GM12878 (cell line): Measurements from ENCODE around the gene SIGMAR1. TPM values are rescaled to one million over a fixed set of nuclear protein-coding genes. Genes with fewer than 3 reads are reported as not detected.

Experiments
- BACH1 ChIP-seq: fragments of 450-650 bp; IDR thresholded peaks from 2 replicates; pipeline ENCODE4 v1.6.1; 2017; ENCODE audit warnings: mild to moderate bottlenecking, borderline replicate concordance
- BRCA1 ChIP-seq: IDR thresholded peaks from 2 replicates; pipeline ENCODE4 v1.6.1; 2011; ENCODE audit warnings: low read depth, low read length, improper control_type of control experiment
- CEBPZ ChIP-seq: fragments of 150-350 bp; IDR thresholded peaks from 2 replicates; pipeline ENCODE4 v1.6.1; 2016; ENCODE audit warnings: low read depth, low read length
- CREB1 ChIP-seq: IDR thresholded peaks from 2 replicates; pipeline ENCODE4 v1.6.1; 2012; ENCODE audit warnings: low read depth, mild to moderate bottlenecking, inconsistent platforms
- E2F4 ChIP-seq: IDR thresholded peaks from 2 replicates; pipeline ENCODE4 v1.6.1; 2012; ENCODE audit warnings: low read depth, low read length, improper control_type of control experiment
- IRF4 ChIP-seq: IDR thresholded peaks from 2 replicates; pipeline ENCODE4 v1.6.1; 2011; ENCODE audit warnings: low read depth, low read length
- KAT2A ChIP-seq: conservative IDR thresholded peaks from 2 replicates; pipeline ENCODE4 v1.6.1; 2011; ENCODE audit warnings: low read depth, low read length; ENCODE audit not compliant: control insufficient read depth
- KLF5 ChIP-seq: fragments of 450-650 bp; IDR thresholded peaks from 2 replicates; pipeline ENCODE4 v1.6.1; 2014; ENCODE audit warnings: mild to moderate bottlenecking; ENCODE audit not compliant: partially characterized antibody
- NFYB ChIP-seq: IDR thresholded peaks from 2 replicates; pipeline ENCODE4 v1.6.1; 2011; ENCODE audit warnings: low read depth, mild to moderate bottlenecking, low read length, improper control_type of control experiment, moderate library complexity; ENCODE audit not compliant: insufficient read depth
- POU2F2 ChIP-seq: IDR thresholded peaks from 3 replicates; pipeline ENCODE4 v1.6.1; 2011; ENCODE audit warnings: low read depth, mild to moderate bottlenecking, low read length, borderline replicate concordance
- RAD21 ChIP-seq: IDR thresholded peaks from 2 replicates; pipeline ENCODE4 v1.6.1; 2011; ENCODE audit warnings: mild to moderate bottlenecking, low read depth, low read length, moderate library complexity; ENCODE audit not compliant: insufficient read depth
- RELA ChIP-seq: fragments of 450-650 bp; IDR thresholded peaks from 2 replicates; pipeline ENCODE4 v1.8.0; 2014; ENCODE audit warnings: borderline replicate concordance; ENCODE audit not compliant: partially characterized antibody
- RUNX3 ChIP-seq: IDR thresholded peaks from 2 replicates; pipeline ENCODE4 v1.6.1; 2012; ENCODE audit warnings: low read length, inconsistent platforms
- SIX5 ChIP-seq: IDR thresholded peaks from 2 replicates; pipeline ENCODE4 v1.6.1; 2011; ENCODE audit warnings: mild to moderate bottlenecking, low read depth, low read length, moderate library complexity; ENCODE audit not compliant: severe bottlenecking
- SRF ChIP-seq, 2 experiments: IDR thresholded peaks; 2 replicates each; pipeline ENCODE4 v1.6.1; 2011; ENCODE audit warnings: low read depth in 2 of 2, low read length in 2 of 2, mild to moderate bottlenecking in 1 of 2, moderate library complexity in 1 of 2
- STAT3 ChIP-seq: IDR thresholded peaks from 2 replicates; pipeline ENCODE4 v1.6.1; 2011; ENCODE audit warnings: low read depth, low read length, improper control_type of control experiment
- SUZ12 ChIP-seq: fragments of 200-600 bp; sonication (generic); IDR thresholded peaks from one replicate; pipeline ENCODE4 v1.6.1; 2018; ENCODE audit warnings: antibody characterized with exemption, mild to moderate bottlenecking; ENCODE audit not compliant: unreplicated experiment
- TCF7 ChIP-seq: IDR thresholded peaks from 2 replicates; pipeline ENCODE4 v1.6.1; 2014; ENCODE audit warnings: antibody characterized with exemption, borderline replicate concordance
- polyA plus RNA-seq, 11 experiments: library from polyadenylated mRNA; depleted of rRNA in 4 of 11; unstranded in 6 of 11; stranded (reverse) in 5 of 11; fragments of >200 nt; fragmentation: Nextera tagmentation in 4 of 11; fragmentation: Illumina TruSeq in 1 of 11; extraction: Ambion mirVana in 4 of 11; extraction: Trizol in 1 of 11; gene quantifications; 1 replicate in 1 of 11; 2 replicates in 10 of 11; pipeline versions ENCODE4 v1.2.1 to v1.2.3, GENCODE V29; 2011 to 2016; ENCODE audit warnings: inconsistent platforms in 2 of 11, missing spikeins in 2 of 11, low read depth in 1 of 11
- total RNA-seq, 4 experiments: library from RNA; depleted of rRNA in 3 of 4; stranded (reverse); fragments of >200 nt in 3 of 4; fragmentation: Illumina TruSeq in 1 of 4; extraction: Trizol in 1 of 4; gene quantifications; 2 replicates each; pipeline versions ENCODE4 v1.2.1 to v1.2.3, GENCODE V29; 2013 to 2021
- TF ChIP-seq, protein P1 (sequence below): IDR thresholded peaks from 2 replicates; pipeline ENCODE4 v1.6.1; 2012; ENCODE audit warnings: low read depth, low read length, improper control_type of control experiment
- TF ChIP-seq, protein P2 (sequence below): IDR thresholded peaks from 2 replicates; pipeline ENCODE4 v1.6.1; 2011; ENCODE audit warnings: mild to moderate bottlenecking, low read depth, low read length, moderate library complexity; ENCODE audit not compliant: insufficient replicate concordance
- TF ChIP-seq, protein P3 (sequence below): fragments of 450-650 bp; IDR thresholded peaks from 2 replicates; pipeline ENCODE4 v1.6.1; 2018; ENCODE audit warnings: borderline replicate concordance, mild to moderate bottlenecking; ENCODE audit not compliant: partially characterized antibody

The SIGMAR1 gene
- total and polyA plus RNA-seq, 10 of the 15 experiments (the other 5 are each of a cell fraction or from before 2014, with no cell fraction given): 7.1 to 133 (median 69.5) TPM

GRCh38 chr9:34665381-34666250 is 28.0 kb upstream of the SIGMAR1 start (continued):
- TF ChIP-seq CEBPZ (no peak), IRF4 (no peak), CREB1 (peak; percentile 98), BACH1 (no peak), KLF5 (no peak), SUZ12 (no peak), SRF (IDR thresholded peaks at IDR 0.05; ENCODE audit: low read depth in 2 of 2, low read length in 2 of 2) (no peak), RAD21 (no peak), SIX5 (no peak), BRCA1 (no peak), NFYB (no peak), POU2F2 (no peak), KAT2A (no peak), TCF7 (no peak), STAT3 (no peak), RELA (no peak), RUNX3 (no peak), E2F4 (no peak)
- TF ChIP-seq, protein P1, sequence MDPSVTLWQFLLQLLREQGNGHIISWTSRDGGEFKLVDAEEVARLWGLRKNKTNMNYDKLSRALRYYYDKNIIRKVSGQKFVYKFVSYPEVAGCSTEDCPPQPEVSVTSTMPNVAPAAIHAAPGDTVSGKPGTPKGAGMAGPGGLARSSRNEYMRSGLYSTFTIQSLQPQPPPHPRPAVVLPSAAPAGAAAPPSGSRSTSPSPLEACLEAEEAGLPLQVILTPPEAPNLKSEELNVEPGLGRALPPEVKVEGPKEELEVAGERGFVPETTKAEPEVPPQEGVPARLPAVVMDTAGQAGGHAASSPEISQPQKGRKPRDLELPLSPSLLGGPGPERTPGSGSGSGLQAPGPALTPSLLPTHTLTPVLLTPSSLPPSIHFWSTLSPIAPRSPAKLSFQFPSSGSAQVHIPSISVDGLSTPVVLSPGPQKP: no peak
- TF ChIP-seq, protein P2, sequence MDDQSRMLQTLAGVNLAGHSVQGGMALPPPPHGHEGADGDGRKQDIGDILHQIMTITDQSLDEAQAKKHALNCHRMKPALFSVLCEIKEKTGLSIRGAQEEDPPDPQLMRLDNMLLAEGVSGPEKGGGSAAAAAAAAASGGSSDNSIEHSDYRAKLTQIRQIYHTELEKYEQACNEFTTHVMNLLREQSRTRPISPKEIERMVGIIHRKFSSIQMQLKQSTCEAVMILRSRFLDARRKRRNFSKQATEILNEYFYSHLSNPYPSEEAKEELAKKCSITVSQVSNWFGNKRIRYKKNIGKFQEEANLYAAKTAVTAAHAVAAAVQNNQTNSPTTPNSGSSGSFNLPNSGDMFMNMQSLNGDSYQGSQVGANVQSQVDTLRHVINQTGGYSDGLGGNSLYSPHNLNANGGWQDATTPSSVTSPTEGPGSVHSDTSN: no peak
- TF ChIP-seq, protein P3, sequence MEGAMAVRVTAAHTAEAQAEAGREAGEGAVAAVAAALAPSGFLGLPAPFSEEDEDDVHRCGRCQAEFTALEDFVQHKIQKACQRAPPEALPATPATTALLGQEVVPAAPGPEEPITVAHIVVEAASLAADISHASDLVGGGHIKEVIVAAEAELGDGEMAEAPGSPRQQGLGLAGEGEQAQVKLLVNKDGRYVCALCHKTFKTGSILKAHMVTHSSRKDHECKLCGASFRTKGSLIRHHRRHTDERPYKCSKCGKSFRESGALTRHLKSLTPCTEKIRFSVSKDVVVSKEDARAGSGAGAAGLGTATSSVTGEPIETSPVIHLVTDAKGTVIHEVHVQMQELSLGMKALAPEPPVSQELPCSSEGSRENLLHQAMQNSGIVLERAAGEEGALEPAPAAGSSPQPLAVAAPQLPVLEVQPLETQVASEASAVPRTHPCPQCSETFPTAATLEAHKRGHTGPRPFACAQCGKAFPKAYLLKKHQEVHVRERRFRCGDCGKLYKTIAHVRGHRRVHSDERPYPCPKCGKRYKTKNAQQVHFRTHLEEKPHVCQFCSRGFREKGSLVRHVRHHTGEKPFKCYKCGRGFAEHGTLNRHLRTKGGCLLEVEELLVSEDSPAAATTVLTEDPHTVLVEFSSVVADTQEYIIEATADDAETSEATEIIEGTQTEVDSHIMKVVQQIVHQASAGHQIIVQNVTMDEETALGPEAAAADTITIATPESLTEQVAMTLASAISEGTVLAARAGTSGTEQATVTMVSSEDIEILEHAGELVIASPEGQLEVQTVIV: no peak
